ENCODE results near the gene HRAS.

DNA sequence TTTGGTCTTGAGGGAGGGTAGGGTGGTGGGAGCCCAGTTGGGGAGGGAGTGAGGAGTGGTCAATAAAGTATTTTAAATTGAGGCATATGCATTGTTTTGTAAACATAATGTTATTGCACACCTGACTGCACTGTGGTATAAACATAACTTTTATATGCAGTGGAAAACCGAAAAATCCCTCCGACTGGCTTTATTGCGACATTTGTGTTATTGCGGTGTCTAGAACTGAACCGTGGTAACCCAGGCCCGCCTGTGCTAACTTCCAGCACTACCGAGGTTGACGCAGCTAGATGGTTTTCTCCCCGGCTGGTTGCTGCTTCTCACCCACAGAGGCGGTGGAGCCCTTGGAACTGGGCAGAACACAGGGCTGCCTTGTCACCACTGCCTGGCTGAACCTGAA lies 20.8 kb downstream of the HRAS start:
- TF ChIP-seq POLR2A (IDR thresholded peaks at IDR 0.05) (no peak), EP300 (IDR thresholded peaks at IDR 0.05) (no peak), CTCF (IDR thresholded peaks at IDR 0.05) (no peak), POLR2AphosphoS5 (IDR thresholded peaks at IDR 0.05) (no peak)

Data from stomach (tissue), 4 donors.